ENCODE measurements around the gene CHCHD6. TPM values are rescaled to one million over a fixed set of nuclear protein-coding genes. Genes with fewer than 3 reads are reported as not detected.

Gene CHCHD6
- total RNA-seq, 1 experiment from 2014 or later, result 47.7 TPM

DNA sequence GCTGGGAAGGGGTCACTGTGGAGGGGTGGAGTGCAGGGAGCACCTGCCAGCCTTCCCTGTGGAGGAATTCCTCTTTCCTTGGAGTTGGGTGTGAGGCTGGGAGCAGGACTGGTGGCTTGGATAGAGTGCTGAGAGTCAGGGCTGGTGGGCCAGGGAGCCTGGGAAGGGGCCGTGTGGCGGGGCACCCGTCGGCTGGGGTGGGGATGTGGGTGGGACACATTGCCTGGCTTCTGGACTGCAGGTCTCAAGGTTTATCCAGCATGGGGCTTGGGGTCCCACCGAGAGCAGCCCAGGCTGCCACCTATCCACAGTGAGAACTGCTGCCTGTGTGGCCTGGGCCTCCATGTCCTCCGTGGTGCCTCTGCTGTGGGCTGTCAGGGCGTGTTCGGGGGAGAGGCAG, 283.6 kb downstream of the CHCHD6 start:
- H3K9me2 ChIP-seq (ENCODE audit: insufficient read depth), result no peaks in the 10 kb centered on the region
- H2AFZ ChIP-seq, result no peak overlapping the region
- H3K27me3 ChIP-seq (ENCODE audit: insufficient read depth, low read depth), result no peaks in the 10 kb centered on the region
- peaks cover 60% of the 10 kb centered on the region for H3K79me2 ChIP-seq (ENCODE audit: low read depth)
- no peak overlapping the region for H3K27ac ChIP-seq
- peaks cover 79% of the 10 kb centered on the region for H4K20me1 ChIP-seq (ENCODE audit: insufficient read depth)
- no peak overlapping the region for H3K4me3 ChIP-seq
- no peak for TF ChIP-seq EZH2 (IDR thresholded peaks at IDR 0.05; ENCODE audit: low read depth)
- TF ChIP-seq, protein P1, sequence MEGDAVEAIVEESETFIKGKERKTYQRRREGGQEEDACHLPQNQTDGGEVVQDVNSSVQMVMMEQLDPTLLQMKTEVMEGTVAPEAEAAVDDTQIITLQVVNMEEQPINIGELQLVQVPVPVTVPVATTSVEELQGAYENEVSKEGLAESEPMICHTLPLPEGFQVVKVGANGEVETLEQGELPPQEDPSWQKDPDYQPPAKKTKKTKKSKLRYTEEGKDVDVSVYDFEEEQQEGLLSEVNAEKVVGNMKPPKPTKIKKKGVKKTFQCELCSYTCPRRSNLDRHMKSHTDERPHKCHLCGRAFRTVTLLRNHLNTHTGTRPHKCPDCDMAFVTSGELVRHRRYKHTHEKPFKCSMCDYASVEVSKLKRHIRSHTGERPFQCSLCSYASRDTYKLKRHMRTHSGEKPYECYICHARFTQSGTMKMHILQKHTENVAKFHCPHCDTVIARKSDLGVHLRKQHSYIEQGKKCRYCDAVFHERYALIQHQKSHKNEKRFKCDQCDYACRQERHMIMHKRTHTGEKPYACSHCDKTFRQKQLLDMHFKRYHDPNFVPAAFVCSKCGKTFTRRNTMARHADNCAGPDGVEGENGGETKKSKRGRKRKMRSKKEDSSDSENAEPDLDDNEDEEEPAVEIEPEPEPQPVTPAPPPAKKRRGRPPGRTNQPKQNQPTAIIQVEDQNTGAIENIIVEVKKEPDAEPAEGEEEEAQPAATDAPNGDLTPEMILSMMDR (conservative IDR thresholded peaks at IDR 0.05), result no peak
- H3K4me1 ChIP-seq (replicated peaks; ENCODE audit: insufficient read depth), result no peaks in the 10 kb centered on the region
- DNase-seq, result no peak
- intact Hi-C loops (cut with micrococcal nuclease; ENCODE audit: unreplicated experiment), result loop anchor here (10.0 kb wide), 2 partner anchors 187 to 267 kb away; no protein-coding TSS in a partner anchor
- BruUV-seq (replicated peaks), result no TSS peak
- no peaks in the 10 kb centered on the region for H3K9me3 ChIP-seq (ENCODE audit: insufficient read depth, low read depth)
- H3F3A ChIP-seq (ENCODE audit: insufficient read depth, low read depth), result no peaks in the 10 kb centered on the region
- POLR2A ChIA-PET (ENCODE audit: unreplicated experiment), result no interaction called here
- H3K36me3 ChIP-seq (ENCODE audit: low read depth), result no peaks in the 10 kb centered on the region; the same call in 1 of the 2 replicates
- CTCF ChIA-PET, result no interaction called here
- no peak overlapping the region for H3K4me2 ChIP-seq

- no peaks in the 10 kb centered on the region for H3K4me1 ChIP-seq (replicated peaks; ENCODE audit: insufficient read depth)
- H3K27ac ChIP-seq, result no peak overlapping the region
- peaks cover 86% of the 10 kb centered on the region for H4K20me1 ChIP-seq (ENCODE audit: insufficient read depth)
- no peak for TF ChIP-seq EZH2 (IDR thresholded peaks at IDR 0.05; ENCODE audit: low read depth)
- TF ChIP-seq, protein P1 (conservative IDR thresholded peaks at IDR 0.05), result no peak
- H2AFZ ChIP-seq, result no peak overlapping the region
- H3K27me3 ChIP-seq (ENCODE audit: insufficient read depth, low read depth), result no peaks in the 10 kb centered on the region
- H3K4me2 ChIP-seq, result no peak overlapping the region
- no TSS peak for BruUV-seq (replicated peaks)
- no peaks in the 10 kb centered on the region; the same call in 1 of the 2 replicates for H3K36me3 ChIP-seq (ENCODE audit: low read depth)
- H3K9me2 ChIP-seq (ENCODE audit: insufficient read depth), result no peaks in the 10 kb centered on the region
- intact Hi-C loops (cut with micrococcal nuclease; ENCODE audit: unreplicated experiment), result loop anchor here (10.0 kb wide), 2 partner anchors 186 to 266 kb away; no protein-coding TSS in a partner anchor
- H3K9me3 ChIP-seq (ENCODE audit: insufficient read depth, low read depth), result no peaks in the 10 kb centered on the region
- no peak for DNase-seq
- ChIA-PET POLR2A (ENCODE audit: unreplicated experiment) (interaction anchor here (0.6 kb wide), 1 partner anchor 215 kb away, joined by 8 read pairs; no protein-coding TSS in a partner anchor), CTCF (interaction anchor here (1.1 kb wide), 1 partner anchor 308 kb away, joined by 3 read pairs; no protein-coding TSS in a partner anchor)
- H3K4me3 ChIP-seq, result no peak overlapping the region
- no peaks in the 10 kb centered on the region for H3F3A ChIP-seq (ENCODE audit: insufficient read depth, low read depth)
- H3K79me2 ChIP-seq (ENCODE audit: low read depth), result peaks cover 65% of the 10 kb centered on the region
Observed at GRCh38 chr3:126988451-126989021, 284.5 kb downstream of the CHCHD6 start.

- Histone ChIP-seq H3K79me2 (ENCODE audit: low read depth) (peaks cover 60% of the 10 kb centered on the region), H3K27me3 (ENCODE audit: insufficient read depth, low read depth) (no peaks in the 10 kb centered on the region), H3K27ac (no peak overlapping the region), H2AFZ (no peak overlapping the region), H4K20me1 (ENCODE audit: insufficient read depth) (peaks cover 92% of the 10 kb centered on the region), H3K4me1 (replicated peaks; ENCODE audit: insufficient read depth) (no peaks in the 10 kb centered on the region), H3K4me3 (no peak overlapping the region), H3K4me2 (no peak overlapping the region), H3K9me2 (ENCODE audit: insufficient read depth) (no peaks in the 10 kb centered on the region), H3K9me3 (ENCODE audit: insufficient read depth, low read depth) (no peaks in the 10 kb centered on the region), H3F3A (ENCODE audit: insufficient read depth, low read depth) (no peaks in the 10 kb centered on the region), H3K36me3 (ENCODE audit: low read depth) (no peaks in the 10 kb centered on the region; the same call in 1 of the 2 replicates)
- CTCF ChIA-PET, result no interaction called here
- intact Hi-C loops (cut with micrococcal nuclease; ENCODE audit: unreplicated experiment), result loop anchor here (10.0 kb wide), 2 partner anchors 185 to 265 kb away; no protein-coding TSS in a partner anchor
- DNase-seq, result no peak
- TF ChIP-seq EZH2 (IDR thresholded peaks at IDR 0.05; ENCODE audit: low read depth), result no peak
- TF ChIP-seq, protein P1 (conservative IDR thresholded peaks at IDR 0.05), result no peak
- POLR2A ChIA-PET (ENCODE audit: unreplicated experiment), result no interaction called here
- no TSS peak for BruUV-seq (replicated peaks)
Observed at GRCh38 chr3:126989316-126990023, 285.4 kb downstream of the CHCHD6 start.

Measured in PC-9 (cell line).